Sciatic nerve (tissue), 2 donors: ENCODE measurements around the gene PRDM15. TPM values are rescaled to one million over a fixed set of nuclear protein-coding genes. Genes with fewer than 3 reads are reported as not detected.
A peak's percentile ranks its signal among the peaks of the same experiment; 100 is the strongest.

Experiments used
- ATAC-seq: fragments of 200-7000 bp; cut with Tn5 transposase; one replicate; pipeline ENCODE4 v1.9.1; 2020; ENCODE audit warnings: mild to moderate bottlenecking, moderate library complexity
- DNase-seq: peaks from one replicate; pipeline ENCODE4 v3.0.0-alpha.2; 2020; ENCODE audit warnings: low spot score
- intact Hi-C: fragments of 100-400 bp; cut with DNase I; formaldehyde crosslinking; loops from one replicate; pipeline ENCODE4 v1.14.2; 2022
- total RNA-seq: library from RNA; stranded (reverse); fragmentation: NEBNext Ultra II Directional; extraction: Animal tissue kit (Norgen Biotek cat#: 25700); gene quantifications from one replicate; pipeline ENCODE4 v1.2.1, GENCODE V29; 2021
- donor health status: DM: no; HTN: no; CAD: no.
- donor health status: DM: no; HTN: no; CAD: no.

PRDM15 gene
- total RNA-seq, 1 donor from 2014 or later = 10.0 TPM

- no peak for DNase-seq
- ATAC-seq = no peak
- intact Hi-C loops = no loop called here
These were observed 13.6 kb upstream of the PRDM15 start for GRCh38 chr21:41892726-41893125.

DNA sequence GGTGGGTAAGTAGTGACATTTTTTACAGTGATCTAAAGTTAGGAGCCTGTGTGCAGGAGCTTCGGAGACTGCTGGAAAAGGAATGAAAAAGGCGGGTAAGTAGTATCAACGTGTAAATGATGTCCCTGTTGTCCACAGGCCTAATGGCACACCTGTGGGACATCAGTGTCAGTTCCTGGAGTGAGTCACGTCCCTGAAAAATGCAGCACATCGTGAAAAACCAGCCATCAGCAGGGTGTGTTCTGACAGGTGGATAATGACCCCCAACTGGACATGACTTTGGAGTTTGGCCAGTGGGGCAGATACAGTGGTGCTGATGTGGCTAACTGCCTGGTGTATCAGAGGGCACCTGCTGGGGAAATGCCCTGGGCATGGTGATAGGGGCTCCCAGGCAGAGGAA lies 12.0 kb upstream of the PRDM15 start:
- ATAC-seq (no peak), DNase-seq (no peak)
- intact Hi-C loops = no loop called here

- intact Hi-C loops = no loop called here
- ATAC-seq = no peak
- DNase-seq = no peak
These were observed 11.2 kb upstream of the PRDM15 start for GRCh38 chr21:41890355-41890754.

GRCh38 chr21:41888749-41889376 lies 9.7 kb upstream of the PRDM15 start:
- ATAC-seq (peak; percentile 49), DNase-seq (no peak)
- intact Hi-C loops = no loop called here

DNA sequence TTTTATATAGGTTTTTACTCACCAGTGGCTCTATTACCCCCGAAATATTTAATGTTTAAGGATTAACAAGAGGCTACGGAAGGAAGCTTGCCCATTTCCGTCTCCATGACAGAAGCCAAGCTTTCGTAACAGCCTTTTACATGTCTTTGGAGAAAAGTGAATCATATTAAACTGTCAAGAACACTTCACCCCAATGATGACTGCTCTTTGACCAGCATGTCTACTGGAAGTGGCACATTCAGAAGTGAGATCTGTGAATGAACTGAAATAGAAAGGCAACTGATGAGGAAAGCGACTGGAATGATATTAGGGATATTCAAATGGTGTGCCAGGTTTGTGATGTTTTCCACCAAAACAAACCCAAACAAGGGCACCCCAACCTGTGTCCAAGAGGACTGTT lies 8.5 kb upstream of the PRDM15 start:
- intact Hi-C loops = no loop called here

DNA sequence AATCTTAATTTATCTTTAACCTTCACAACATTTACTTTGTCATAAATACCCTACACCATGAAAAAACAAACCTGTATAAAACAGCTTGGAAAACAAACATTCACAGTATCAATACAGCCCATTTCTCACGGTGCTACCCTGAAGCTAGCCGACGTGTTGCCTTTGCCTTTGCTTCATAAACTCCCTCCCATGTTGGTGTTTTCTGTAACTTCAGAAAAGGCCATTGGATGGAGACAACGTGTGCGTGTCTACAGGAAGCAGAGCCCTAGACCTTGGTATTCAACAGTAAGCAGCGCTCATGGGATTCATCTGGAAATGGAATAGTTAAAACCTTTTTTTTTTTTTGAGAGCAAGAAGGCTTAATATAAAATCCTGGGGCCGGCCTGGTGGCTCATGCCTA lies 7.2 kb upstream of the PRDM15 start:
- intact Hi-C loops = no loop called here
- DNase-seq = no peak
- no peak for ATAC-seq

More for the DNA sequence above, 8.5 kb upstream of the PRDM15 start:
- no peak for ATAC-seq
- DNase-seq = no peak

DNA sequence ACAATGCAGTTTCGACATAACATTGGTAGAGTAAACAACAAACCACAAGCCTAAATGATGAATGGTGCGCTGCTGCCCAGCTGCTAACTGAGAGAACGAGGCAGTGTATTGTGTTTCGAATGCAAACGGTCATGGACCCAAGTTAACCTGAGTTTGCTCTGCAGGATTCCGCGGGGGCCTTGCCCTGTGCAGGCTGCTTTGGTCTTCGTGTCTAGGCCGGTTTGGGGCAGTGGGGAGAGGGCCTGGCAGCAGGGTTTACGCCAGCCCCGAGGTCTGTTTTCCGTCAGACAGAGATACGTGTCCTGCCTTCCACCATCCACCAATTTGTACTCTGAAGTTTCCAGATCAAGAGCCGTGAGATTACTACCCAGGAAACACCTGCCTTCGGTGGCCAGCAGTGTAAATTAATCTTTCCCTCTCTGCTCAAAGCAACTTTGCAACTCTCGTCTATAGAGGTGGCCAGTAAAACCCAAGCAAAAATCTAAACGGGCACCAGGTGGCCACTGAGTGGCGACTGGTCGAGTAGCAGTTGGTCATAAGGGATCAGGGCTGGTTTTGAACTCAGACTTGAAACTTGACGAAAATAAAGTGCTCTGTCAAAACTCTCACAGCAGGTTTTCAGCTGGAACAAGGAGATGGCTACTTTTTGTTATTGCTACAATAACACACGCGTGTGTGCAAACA lies 6.3 kb upstream of the PRDM15 start:
- intact Hi-C loops = no loop called here
- DNase-seq = no peak

DNA sequence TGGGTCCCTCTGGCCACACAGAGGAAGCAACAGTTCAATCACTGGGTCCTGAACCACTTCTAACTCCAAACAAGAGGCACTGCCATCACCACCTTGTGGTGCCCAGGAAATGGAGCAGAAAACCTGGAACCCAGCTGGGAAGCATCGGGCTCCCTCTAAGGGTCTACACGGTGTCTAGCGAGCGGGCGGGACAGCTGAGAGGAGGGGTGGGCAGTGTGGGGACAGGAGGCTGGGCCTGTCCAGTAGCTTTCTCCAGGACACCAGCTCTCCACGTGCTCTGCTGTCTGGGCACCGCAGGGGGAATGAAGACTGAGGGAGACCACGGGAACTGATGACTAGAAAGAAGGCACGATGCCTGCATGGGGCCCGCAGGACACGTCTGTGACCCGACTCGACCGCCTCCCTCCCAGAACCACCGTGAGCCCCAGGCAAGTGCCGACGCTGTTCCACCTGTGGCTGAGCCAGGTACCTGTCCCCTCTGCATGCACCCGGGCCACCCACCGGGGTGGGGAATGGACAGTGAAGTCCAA lies 5.4 kb upstream of the PRDM15 start:
- intact Hi-C loops = no loop called here
- DNase-seq (no peak), ATAC-seq (peak; percentile 8)

More for the DNA sequence above, 6.3 kb upstream of the PRDM15 start:
- ATAC-seq = no peak

- intact Hi-C loops = no loop called here
- DNase-seq (no peak), ATAC-seq (no peak)
These were observed 4.4 kb upstream of the PRDM15 start for GRCh38 chr21:41883582-41883981.

- intact Hi-C loops = no loop called here
- DNase-seq = no peak
- ATAC-seq = no peak
These were observed 1.9 kb upstream of the PRDM15 start for GRCh38 chr21:41881051-41881450.

DNA sequence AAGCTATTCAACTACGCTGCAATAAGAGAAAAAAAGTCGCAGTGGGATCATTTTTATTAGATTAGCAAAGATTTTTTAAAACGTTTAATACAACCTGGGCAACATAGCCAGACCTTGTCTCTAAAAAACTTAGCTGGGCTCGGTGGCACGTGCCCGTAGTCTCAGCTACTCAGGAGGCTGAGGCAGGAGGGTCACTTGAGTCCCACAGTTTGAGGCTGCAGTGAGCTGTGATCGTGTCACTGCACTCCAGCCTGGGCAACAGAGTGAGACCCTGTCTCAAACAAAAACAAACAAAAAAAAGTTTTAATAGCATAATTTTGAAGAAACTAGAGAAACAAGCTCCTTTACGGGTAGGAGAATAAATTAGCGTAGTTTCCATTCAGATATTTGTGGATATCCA lies 1.0 kb upstream of the PRDM15 start:
- intact Hi-C loops = no loop called here
- DNase-seq = no peak
- no peak for ATAC-seq

DNA sequence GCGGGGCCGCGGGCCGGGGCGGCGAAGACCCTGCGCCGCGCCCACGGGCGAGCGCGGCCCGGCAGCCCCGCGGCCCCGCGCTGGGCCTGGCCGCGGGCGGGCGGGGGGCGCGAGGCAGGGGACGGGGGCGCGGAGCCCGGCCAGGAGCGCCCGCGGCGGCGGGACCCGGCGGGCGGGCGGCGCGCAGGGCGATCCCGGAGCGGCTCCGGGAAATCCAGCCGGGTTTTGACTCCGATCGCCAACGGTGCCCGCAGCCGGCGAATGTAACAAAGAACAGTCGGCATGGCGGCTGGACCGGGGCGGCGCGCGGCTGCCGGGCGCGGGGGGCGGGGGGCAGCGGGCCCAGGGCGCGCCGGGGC lies 334 bp downstream of the PRDM15 start:
- intact Hi-C loops = no loop called here
- peak; percentile 90 for DNase-seq
- peak; percentile 59 for ATAC-seq

- intact Hi-C loops = no loop called here
- ATAC-seq (peak; percentile 56), DNase-seq (no peak)
These were observed 978 bp downstream of the PRDM15 start for GRCh38 chr21:41877901-41878830.

DNA sequence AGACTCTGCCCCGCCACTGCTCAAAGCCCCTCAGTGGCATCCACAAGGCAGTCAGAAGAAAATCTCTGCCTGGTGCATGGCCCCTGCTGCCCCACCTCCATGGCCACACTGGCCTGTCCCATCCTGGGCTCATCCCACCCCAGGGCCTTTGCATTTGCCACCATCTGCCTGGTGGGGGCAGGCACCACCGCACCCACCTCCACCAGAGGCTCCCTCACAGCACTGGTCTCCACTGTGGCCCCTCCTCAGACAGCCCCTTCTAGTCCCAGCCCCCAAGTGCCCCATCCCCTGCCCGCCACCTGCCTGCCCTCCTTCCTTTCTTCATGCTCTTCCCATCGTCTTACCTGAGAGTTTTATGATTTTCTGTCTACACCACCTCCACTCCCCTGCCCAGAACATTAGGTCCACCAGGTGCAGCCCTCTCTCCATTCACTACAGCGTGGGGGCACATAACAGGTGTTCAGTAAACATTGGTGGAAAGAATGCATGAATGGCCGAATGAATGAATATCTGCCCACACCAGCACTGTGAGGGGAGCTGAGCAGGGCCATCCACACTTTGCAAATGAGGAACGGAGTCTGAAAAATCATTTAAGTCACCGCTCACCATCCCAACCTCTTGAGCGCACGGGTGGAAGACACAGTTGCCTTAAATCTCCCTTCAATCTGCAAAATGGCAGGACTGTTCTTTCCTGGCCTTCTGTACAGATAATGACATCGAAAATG lies 2.1 kb downstream of the PRDM15 start:
- ATAC-seq = no peak
- DNase-seq = no peak
- intact Hi-C loops = no loop called here

- intact Hi-C loops = no loop called here
- DNase-seq (no peak), ATAC-seq (no peak)
These were observed 2.7 kb downstream of the PRDM15 start for GRCh38 chr21:41876396-41876795.

DNA sequence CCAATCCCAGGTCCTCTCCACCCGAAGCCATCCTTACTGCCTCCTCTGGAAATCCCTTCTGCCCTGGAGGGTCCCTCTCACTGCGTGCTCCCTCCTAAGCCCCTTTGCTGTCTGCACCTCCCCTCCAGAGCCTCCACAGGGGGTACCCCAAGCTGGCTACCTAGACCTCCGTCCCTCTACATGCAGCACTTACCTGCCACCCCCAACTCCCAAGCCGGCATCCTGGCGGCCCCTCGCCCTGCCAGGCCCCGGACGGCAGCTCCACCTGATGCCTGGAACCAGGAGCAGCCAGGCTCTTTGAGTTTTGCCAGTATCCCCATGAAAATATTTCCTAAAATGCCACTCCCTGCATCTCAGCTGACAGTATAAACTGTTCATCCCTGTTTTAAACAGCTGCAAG lies 4.1 kb downstream of the PRDM15 start:
- ATAC-seq (no peak), DNase-seq (no peak)
- intact Hi-C loops = no loop called here

- ATAC-seq (no peak), DNase-seq (no peak)
- intact Hi-C loops = no loop called here
These were observed 4.5 kb downstream of the PRDM15 start for GRCh38 chr21:41874611-41875010.

DNA sequence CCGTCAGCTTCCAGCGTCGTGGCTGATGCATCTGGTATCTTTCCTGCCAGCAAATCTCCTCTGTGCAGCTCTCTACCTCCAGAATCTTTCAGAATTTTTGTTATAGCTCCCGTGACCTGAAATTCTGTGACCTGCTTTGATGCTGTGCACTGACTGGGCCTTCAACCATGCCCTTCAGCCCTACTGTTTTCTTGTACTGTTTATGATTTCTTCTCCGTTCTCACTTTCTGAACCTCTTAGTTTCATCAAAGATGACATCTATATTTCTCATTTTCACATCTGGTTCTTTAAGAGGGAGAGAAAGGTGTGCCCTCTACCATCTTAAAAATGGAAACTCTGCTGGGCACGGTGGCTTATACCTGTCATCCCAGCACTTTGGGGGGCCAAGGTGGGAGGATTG lies 5.7 kb downstream of the PRDM15 start:
- no peak for DNase-seq
- intact Hi-C loops = no loop called here
- ATAC-seq = no peak

GRCh38 chr21:41873005-41873404 lies 6.1 kb downstream of the PRDM15 start:
- ATAC-seq (no peak), DNase-seq (no peak)
- intact Hi-C loops = no loop called here
